Measurements from ENCODE around the gene YES1.
"Not testable (repeated sequence)": the region's sequence is repeated elsewhere in the genome, so short reads cannot be mapped to it uniquely, and the experiment has no call there.

Gene YES1

GRCh38 chr18:741931-742512, 70.0 kb downstream of the YES1 start:
- Histone ChIP-seq H3K36me3 (ENCODE audit: insufficient read depth, insufficient read length, low read length) (peaks cover 31% of the 10 kb centered on the region), H3K27me3 (ENCODE audit: insufficient read depth, insufficient read length) (no peaks in the 10 kb centered on the region), H3K4me1 (ENCODE audit: insufficient read depth, insufficient read length) (no peaks in the 10 kb centered on the region), H3K9me3 (ENCODE audit: insufficient read depth, low read length) (no peaks in the 10 kb centered on the region), H3K4me3 (ENCODE audit: insufficient read length, low read depth) (no peak overlapping the region), H3K9ac (ENCODE audit: insufficient read length, low read depth) (no peak overlapping the region)
- peak; percentile 2 for DNase-seq (ENCODE audit: low read depth, low spot score)
- TF ChIP-seq ZNF274 (IDR thresholded peaks at IDR 0.05; ENCODE audit: low read depth, low read length) (no peak), YY1 (IDR thresholded peaks at IDR 0.05; ENCODE audit: insufficient read depth, insufficient read length) (no peak), SUZ12 (IDR thresholded peaks at IDR 0.05; ENCODE audit: extremely low read depth, insufficient read depth, insufficient read length) (no peak)

- no peak for DNase-seq (ENCODE audit: low read depth, low spot score)
- H3K9ac ChIP-seq (ENCODE audit: insufficient read length, low read depth) = no peak overlapping the region
- peaks cover 29% of the 10 kb centered on the region for H3K36me3 ChIP-seq (ENCODE audit: insufficient read depth, insufficient read length, low read length)
- no peak overlapping the region for H3K4me3 ChIP-seq (ENCODE audit: insufficient read length, low read depth)
- no peaks in the 10 kb centered on the region for H3K9me3 ChIP-seq (ENCODE audit: insufficient read depth, low read length)
- no peaks in the 10 kb centered on the region for H3K27me3 ChIP-seq (ENCODE audit: insufficient read depth, insufficient read length)
- TF ChIP-seq ZNF274 (IDR thresholded peaks at IDR 0.05; ENCODE audit: low read depth, low read length) = no peak
- TF ChIP-seq SUZ12 (IDR thresholded peaks at IDR 0.05; ENCODE audit: extremely low read depth, insufficient read depth, insufficient read length) = no peak
- no peak for TF ChIP-seq YY1 (IDR thresholded peaks at IDR 0.05; ENCODE audit: insufficient read depth, insufficient read length)
- H3K4me1 ChIP-seq (ENCODE audit: insufficient read depth, insufficient read length) = no peaks in the 10 kb centered on the region
These were observed 79.7 kb downstream of the YES1 start for GRCh38 chr18:732371-732770.

GRCh38 chr18:731185-731584, 80.9 kb downstream of the YES1 start:
- TF ChIP-seq SUZ12 (IDR thresholded peaks at IDR 0.05; ENCODE audit: extremely low read depth, insufficient read depth, insufficient read length) (no peak), YY1 (IDR thresholded peaks at IDR 0.05; ENCODE audit: insufficient read depth, insufficient read length) (no peak), ZNF274 (IDR thresholded peaks at IDR 0.05; ENCODE audit: low read depth, low read length) (no peak)
- Histone ChIP-seq H3K4me1 (ENCODE audit: insufficient read depth, insufficient read length) (no peaks in the 10 kb centered on the region), H3K4me3 (ENCODE audit: insufficient read length, low read depth) (no peak overlapping the region), H3K9me3 (ENCODE audit: insufficient read depth, low read length) (no peaks in the 10 kb centered on the region), H3K9ac (ENCODE audit: insufficient read length, low read depth) (no peak overlapping the region), H3K36me3 (ENCODE audit: insufficient read depth, insufficient read length, low read length) (peaks cover 20% of the 10 kb centered on the region), H3K27me3 (ENCODE audit: insufficient read depth, insufficient read length) (no peaks in the 10 kb centered on the region)
- no peak for DNase-seq (ENCODE audit: low read depth, low spot score)

GRCh38 chr18:730692-731091, 81.3 kb downstream of the YES1 start:
- H3K27me3 ChIP-seq (ENCODE audit: insufficient read depth, insufficient read length) = no peaks in the 10 kb centered on the region
- no peak overlapping the region for H3K9ac ChIP-seq (ENCODE audit: insufficient read length, low read depth)
- no peak overlapping the region for H3K4me3 ChIP-seq (ENCODE audit: insufficient read length, low read depth)
- H3K36me3 ChIP-seq (ENCODE audit: insufficient read depth, insufficient read length, low read length) = peaks cover 18% of the 10 kb centered on the region
- no peak for TF ChIP-seq YY1 (IDR thresholded peaks at IDR 0.05; ENCODE audit: insufficient read depth, insufficient read length)
- no peaks in the 10 kb centered on the region for H3K9me3 ChIP-seq (ENCODE audit: insufficient read depth, low read length)
- H3K4me1 ChIP-seq (ENCODE audit: insufficient read depth, insufficient read length) = no peaks in the 10 kb centered on the region
- no peak for DNase-seq (ENCODE audit: low read depth, low spot score)

- H3K9me3 ChIP-seq (ENCODE audit: insufficient read depth, low read length); H3K9ac ChIP-seq (ENCODE audit: insufficient read length, low read depth); H3K4me3 ChIP-seq (ENCODE audit: insufficient read length, low read depth); H3K27me3 ChIP-seq (ENCODE audit: insufficient read depth, insufficient read length); H3K4me1 ChIP-seq (ENCODE audit: insufficient read depth, insufficient read length); DNase-seq (ENCODE audit: low read depth, low spot score): not testable (repeated sequence)
- peaks cover 14% of the 10 kb centered on the region for H3K36me3 ChIP-seq (ENCODE audit: insufficient read depth, insufficient read length, low read length)
These were observed 81.9 kb downstream of the YES1 start for GRCh38 chr18:730120-730519.

- Histone ChIP-seq H3K36me3 (ENCODE audit: insufficient read depth, insufficient read length, low read length) (peaks cover 7% of the 10 kb centered on the region), H3K4me3 (ENCODE audit: insufficient read length, low read depth) (no peak overlapping the region), H3K9ac (ENCODE audit: insufficient read length, low read depth) (no peak overlapping the region), H3K9me3 (ENCODE audit: insufficient read depth, low read length) (no peaks in the 10 kb centered on the region), H3K27me3 (ENCODE audit: insufficient read depth, insufficient read length) (no peaks in the 10 kb centered on the region), H3K4me1 (ENCODE audit: insufficient read depth, insufficient read length) (no peaks in the 10 kb centered on the region)
- no peak for DNase-seq (ENCODE audit: low read depth, low spot score)
- no peak for TF ChIP-seq ZNF274 (IDR thresholded peaks at IDR 0.05; ENCODE audit: low read depth, low read length)
- no peak for TF ChIP-seq YY1 (IDR thresholded peaks at IDR 0.05; ENCODE audit: insufficient read depth, insufficient read length)
- TF ChIP-seq SUZ12 (IDR thresholded peaks at IDR 0.05; ENCODE audit: extremely low read depth, insufficient read depth, insufficient read length) = no peak
These were observed 86.4 kb downstream of the YES1 start for GRCh38 chr18:725646-726045.

GRCh38 chr18:723541-724080, 88.4 kb downstream of the YES1 start:
- Histone ChIP-seq H3K36me3 (ENCODE audit: insufficient read depth, insufficient read length, low read length) (peaks cover 5% of the 10 kb centered on the region), H3K4me1 (ENCODE audit: insufficient read depth, insufficient read length) (no peaks in the 10 kb centered on the region), H3K9me3 (ENCODE audit: insufficient read depth, low read length) (no peaks in the 10 kb centered on the region), H3K9ac (ENCODE audit: insufficient read length, low read depth) (no peak overlapping the region), H3K4me3 (ENCODE audit: insufficient read length, low read depth) (no peak overlapping the region), H3K27me3 (ENCODE audit: insufficient read depth, insufficient read length) (no peaks in the 10 kb centered on the region)
- no peak for DNase-seq (ENCODE audit: low read depth, low spot score)
- TF ChIP-seq YY1 (IDR thresholded peaks at IDR 0.05; ENCODE audit: insufficient read depth, insufficient read length) (no peak), SUZ12 (IDR thresholded peaks at IDR 0.05; ENCODE audit: extremely low read depth, insufficient read depth, insufficient read length) (no peak), ZNF274 (IDR thresholded peaks at IDR 0.05; ENCODE audit: low read depth, low read length) (no peak)
